Activated naive CD8-positive, alpha-beta T cell treated with anti-CD3 and anti-CD28 coated beads, Interleukin-2, amount 10 ng/mL, durations not matched to agents 7 days and 5 days (primary cell): ENCODE results near the gene MXD4. TPM values are rescaled to one million over a fixed set of nuclear protein-coding genes. Genes with fewer than 3 reads are reported as not detected.

Source experiments
- ATAC-seq: fragments of 150-1000 bp; cut with Tn5 transposase; one replicate; pipeline ENCODE4 v1.10.0; 2021; ENCODE audit warnings: low read depth, moderate library complexity
- POLR2A ChIA-PET: fragments of 350-600 bp; sonication (Branson Sonifier 250); formaldehyde crosslinking; loops from one replicate; lab custom pipeline; 2021; ENCODE audit warnings: antibody characterized with exemption; lab: Charles Lee
- DNase-seq: peaks from one replicate; pipeline ENCODE4 v3.0.0; 2021
- H3K27ac Mint-ChIP-seq: one replicate; pipeline ENCODE4 v1.8.0; 2022; ENCODE audit warnings: mild to moderate bottlenecking, mixed read lengths
- H3K27me3 Mint-ChIP-seq: one replicate; pipeline ENCODE4 v1.8.0; 2022; ENCODE audit warnings: mild to moderate bottlenecking, moderate library complexity, mixed read lengths
- H3K36me3 Mint-ChIP-seq: one replicate; pipeline ENCODE4 v1.8.0; 2021; ENCODE audit warnings: mild to moderate bottlenecking, mixed read lengths
- H3K4me1 Mint-ChIP-seq: one replicate; pipeline ENCODE4 v1.8.0; 2021; ENCODE audit warnings: mixed read lengths
- H3K4me3 Mint-ChIP-seq: one replicate; pipeline ENCODE4 v1.8.0; 2022; ENCODE audit warnings: mild to moderate bottlenecking, moderate library complexity, mixed read lengths
- H3K9me3 Mint-ChIP-seq: one replicate; pipeline ENCODE4 v1.8.0; 2021; ENCODE audit warnings: mixed read lengths
- total RNA-seq, 2 experiments: library from RNA; stranded (reverse); gene quantifications; one replicate each; pipeline ENCODE4 v1.2.3, GENCODE V29; 2021

Gene MXD4
- total RNA-seq, 2 experiments from 2014 or later, result 26.2 to 33.2 TPM

DNA sequence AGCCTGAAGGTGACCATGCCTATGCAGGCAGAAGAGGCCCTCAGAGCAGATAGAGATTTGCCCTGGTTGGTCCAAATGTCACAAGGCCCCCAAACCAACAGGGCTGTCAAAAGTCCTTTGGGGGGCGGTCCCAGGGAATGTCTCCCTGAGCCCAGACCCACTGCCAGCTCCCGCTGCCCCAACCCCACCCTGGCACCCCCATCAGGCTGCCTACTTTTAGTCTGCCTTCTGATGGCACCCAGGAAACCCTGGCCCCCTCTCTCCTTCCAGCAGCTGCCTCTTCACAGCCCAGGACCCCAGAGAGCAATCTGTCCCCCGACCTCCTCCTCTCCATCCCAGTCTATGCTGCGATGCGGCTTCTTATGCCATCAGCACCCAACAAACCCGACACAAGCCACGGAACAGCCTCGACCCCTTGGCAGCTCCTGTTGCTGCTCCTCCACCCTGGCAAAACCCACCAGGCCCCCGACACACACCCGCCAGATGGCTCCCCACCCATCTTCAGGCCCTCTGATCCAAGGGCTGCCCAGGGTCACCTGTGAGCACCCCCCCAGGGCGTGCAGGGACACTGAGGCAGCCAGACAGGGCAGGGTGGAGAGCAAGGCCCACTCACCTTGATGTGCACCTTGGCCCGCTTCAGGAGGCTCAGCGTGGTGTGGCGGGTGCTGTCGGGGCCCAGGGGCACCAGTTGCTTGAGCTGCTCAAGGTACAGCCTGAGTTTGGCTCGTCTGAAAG lies 9.9 kb downstream of the MXD4 start:
- DNase-seq, result no peak
- Mint-ChIP-seq H3K9me3 (no peaks in the 10 kb centered on the region), H3K27me3 (no peaks in the 10 kb centered on the region), H3K36me3 (no peaks in the 10 kb centered on the region), H3K4me1 (no peaks in the 10 kb centered on the region), H3K27ac (no peak overlapping the region), H3K4me3 (no peak overlapping the region)
- ATAC-seq, result no peak
- POLR2A ChIA-PET, result no interaction called here

GRCh38 chr4:2251073-2251794 lies 10.7 kb downstream of the MXD4 start:
- POLR2A ChIA-PET, result interaction anchor here (1.3 kb wide), 1 partner anchor 9 kb away, joined by 6 read pairs; the partner anchor contains the start of genes HAUS3 and POLN
- Mint-ChIP-seq H3K36me3 (no peaks in the 10 kb centered on the region), H3K4me3 (no peak overlapping the region), H3K27me3 (no peaks in the 10 kb centered on the region), H3K9me3 (no peaks in the 10 kb centered on the region), H3K27ac (no peak overlapping the region), H3K4me1 (no peaks in the 10 kb centered on the region)
- no peak for DNase-seq
- no peak for ATAC-seq

- Mint-ChIP-seq H3K4me3 (no peak overlapping the region), H3K27ac (no peak overlapping the region), H3K36me3 (no peaks in the 10 kb centered on the region), H3K9me3 (no peaks in the 10 kb centered on the region), H3K27me3 (no peaks in the 10 kb centered on the region), H3K4me1 (peaks cover 2% of the 10 kb centered on the region)
- POLR2A ChIA-PET, result interaction anchor here (1.3 kb wide), 1 partner anchor 8 kb away, joined by 6 read pairs; the partner anchor contains the start of genes HAUS3 and POLN
- ATAC-seq (no peak), DNase-seq (no peak)
These were observed 11.4 kb downstream of the MXD4 start for GRCh38 chr4:2250357-2251072.

DNA sequence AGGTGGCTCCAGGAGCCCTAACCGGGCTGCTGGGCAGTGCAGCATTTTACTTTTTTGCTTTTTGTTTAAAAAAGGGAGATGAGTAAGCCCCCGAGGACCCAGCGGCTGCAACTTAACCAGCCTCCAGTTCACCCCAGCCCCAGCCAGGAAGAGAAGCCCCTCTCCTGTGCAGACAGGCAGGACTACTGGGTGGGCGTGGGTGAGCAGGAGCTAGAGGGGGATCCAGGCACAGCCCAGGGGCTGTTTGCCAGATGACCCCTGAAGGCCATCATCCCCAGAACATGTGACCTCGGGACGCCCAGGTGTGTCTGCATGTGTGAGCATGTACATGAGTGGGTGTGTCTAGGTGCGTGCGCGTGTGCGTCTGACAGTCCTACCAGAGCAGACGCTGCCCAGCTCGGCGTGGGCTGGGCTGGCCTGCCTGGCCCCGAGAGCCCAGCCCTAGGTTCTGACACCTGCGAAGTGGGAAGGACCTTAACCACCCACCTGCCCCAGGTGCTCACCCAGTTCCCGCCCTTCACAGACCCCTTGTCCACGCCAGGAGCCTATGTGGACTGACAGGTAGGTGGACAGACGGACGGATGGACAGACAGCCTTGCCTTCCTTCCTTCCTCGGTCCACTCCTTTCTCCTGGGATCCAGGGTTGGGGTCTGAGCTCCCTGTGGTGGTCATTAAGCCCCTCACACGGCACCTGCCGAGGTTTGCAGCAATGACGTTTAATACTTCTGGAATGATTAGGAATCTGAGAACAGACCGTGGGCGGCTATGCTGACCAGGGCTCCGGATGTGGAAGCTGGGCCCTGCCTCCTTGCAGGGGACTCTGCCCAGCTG lies 12.2 kb downstream of the MXD4 start:
- Mint-ChIP-seq H3K36me3 (no peaks in the 10 kb centered on the region), H3K27me3 (no peaks in the 10 kb centered on the region), H3K9me3 (no peaks in the 10 kb centered on the region), H3K4me1 (peaks cover 9% of the 10 kb centered on the region), H3K27ac (no peak overlapping the region), H3K4me3 (no peak overlapping the region)
- ATAC-seq, result no peak
- POLR2A ChIA-PET, result interaction anchor here (1.3 kb wide), 1 partner anchor 8 kb away, joined by 6 read pairs; the partner anchor contains the start of genes HAUS3 and POLN
- DNase-seq, result no peak

GRCh38 chr4:2248821-2249261 lies 13.1 kb downstream of the MXD4 start:
- H3K4me1 Mint-ChIP-seq, result peaks cover 11% of the 10 kb centered on the region
- H3K36me3 Mint-ChIP-seq, result no peaks in the 10 kb centered on the region
- DNase-seq (no peak), ATAC-seq (no peak)
- POLR2A ChIA-PET, result no interaction called here
- H3K4me3 Mint-ChIP-seq, result no peak overlapping the region
- no peaks in the 10 kb centered on the region for H3K9me3 Mint-ChIP-seq
- peaks cover 2% of the 10 kb centered on the region for H3K27me3 Mint-ChIP-seq
- no peak overlapping the region for H3K27ac Mint-ChIP-seq

GRCh38 chr4:2248044-2248780 lies 13.7 kb downstream of the MXD4 start:
- no peak overlapping the region for H3K27ac Mint-ChIP-seq
- H3K36me3 Mint-ChIP-seq, result no peaks in the 10 kb centered on the region
- DNase-seq (no peak), ATAC-seq (no peak)
- peaks cover 15% of the 10 kb centered on the region for H3K4me1 Mint-ChIP-seq
- peaks cover 4% of the 10 kb centered on the region for H3K27me3 Mint-ChIP-seq
- H3K9me3 Mint-ChIP-seq, result no peaks in the 10 kb centered on the region
- POLR2A ChIA-PET, result no interaction called here
- H3K4me3 Mint-ChIP-seq, result no peak overlapping the region

DNA sequence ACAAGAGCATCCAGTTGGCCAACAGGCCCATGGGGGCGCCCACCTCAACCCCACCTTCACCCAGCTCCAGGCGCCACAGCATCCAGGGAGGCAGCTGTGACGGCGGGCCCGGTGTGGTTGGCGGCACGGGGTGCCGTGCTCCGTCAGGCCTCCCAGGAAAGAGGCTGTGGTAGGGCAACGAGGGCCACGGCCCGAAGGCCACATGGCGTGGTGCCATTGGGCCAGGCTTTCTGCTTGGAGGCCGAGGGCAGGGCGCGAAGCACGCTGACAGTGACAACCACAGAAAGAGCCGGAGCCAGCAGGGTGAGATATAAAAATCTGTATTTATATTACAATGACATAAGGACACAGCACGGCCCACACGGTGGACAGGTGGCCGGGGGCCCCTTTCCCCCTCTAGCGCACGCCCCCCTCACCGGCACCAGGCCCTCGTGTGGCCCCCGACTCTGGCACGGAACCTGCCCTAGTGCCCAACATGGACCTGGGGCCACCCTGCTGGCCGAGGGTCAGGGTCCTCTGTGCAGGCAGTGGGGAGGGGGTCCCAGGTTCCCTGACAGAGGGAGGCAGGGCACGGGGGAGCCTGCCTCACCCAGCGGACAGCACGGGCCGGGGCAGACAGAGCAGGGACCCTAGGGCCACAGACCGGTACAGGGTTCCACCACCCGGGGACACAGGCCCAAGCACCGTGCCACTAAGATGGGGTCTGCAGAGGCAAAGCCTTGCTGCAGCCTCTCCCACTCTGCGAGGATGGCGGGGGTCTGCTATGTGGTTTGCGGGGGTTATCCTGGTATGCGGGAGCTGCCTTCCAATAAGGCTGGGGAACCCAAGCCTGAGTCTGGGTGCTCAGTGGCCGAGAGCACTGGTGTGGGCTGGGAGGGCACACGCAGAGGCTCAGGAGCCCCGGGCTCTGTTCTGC lies 14.5 kb downstream of the MXD4 start:
- no peaks in the 10 kb centered on the region for H3K36me3 Mint-ChIP-seq
- no peaks in the 10 kb centered on the region for H3K9me3 Mint-ChIP-seq
- H3K4me1 Mint-ChIP-seq, result peaks cover 15% of the 10 kb centered on the region
- no peak overlapping the region for H3K4me3 Mint-ChIP-seq
- DNase-seq, result no peak
- H3K27ac Mint-ChIP-seq, result no peak overlapping the region
- POLR2A ChIA-PET, result interaction anchor here (1.3 kb wide), 1 partner anchor 15 kb away, joined by 3 read pairs; no protein-coding TSS in a partner anchor
- no peak for ATAC-seq
- peaks cover 4% of the 10 kb centered on the region for H3K27me3 Mint-ChIP-seq

DNA sequence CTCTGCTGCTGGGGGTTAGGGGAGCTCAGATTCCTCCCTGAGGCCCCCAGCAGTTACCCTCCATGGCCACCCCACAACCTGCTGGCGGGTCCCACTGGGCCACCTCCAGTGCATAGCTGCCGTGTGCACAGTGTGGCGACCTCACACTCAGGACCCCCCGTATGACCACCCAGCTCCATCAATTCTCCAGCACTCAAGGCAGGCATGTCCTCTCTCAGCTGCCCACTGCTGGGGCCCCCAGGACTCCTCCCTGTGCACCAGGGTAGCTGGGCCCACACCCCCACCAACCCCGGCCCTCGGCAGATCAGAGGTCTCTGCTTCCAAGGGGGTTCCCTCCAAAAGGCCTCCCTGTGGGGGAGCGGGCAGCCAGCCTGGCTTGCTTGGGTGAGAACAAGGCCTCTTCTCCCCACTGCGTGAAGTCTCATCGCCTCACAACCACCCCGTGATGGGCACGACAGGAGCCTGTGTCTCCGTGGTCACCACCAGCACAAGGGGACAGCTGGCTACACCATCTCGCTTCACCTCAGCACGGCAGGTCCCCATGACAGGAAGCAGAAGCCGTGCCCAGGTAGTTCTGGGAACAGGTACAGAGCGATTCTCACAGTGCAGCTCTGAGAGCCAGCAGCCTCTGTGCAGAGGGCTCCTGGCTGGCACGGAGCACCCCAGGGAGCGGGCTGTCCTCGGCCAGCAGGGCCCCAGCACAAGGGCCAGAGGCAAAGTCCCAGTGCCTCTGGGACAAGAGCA lies 15.4 kb downstream of the MXD4 start:
- POLR2A ChIA-PET, result interaction anchor here (1.2 to 1.3 kb wide), 2 partner anchors 9 to 16 kb away, joined by 3 to 4 read pairs; no protein-coding TSS in a partner anchor
- DNase-seq (no peak), ATAC-seq (no peak)
- Mint-ChIP-seq H3K9me3 (no peaks in the 10 kb centered on the region), H3K4me1 (peaks cover 17% of the 10 kb centered on the region), H3K36me3 (no peaks in the 10 kb centered on the region), H3K4me3 (no peak overlapping the region), H3K27me3 (peaks cover 4% of the 10 kb centered on the region), H3K27ac (no peak overlapping the region)

- Mint-ChIP-seq H3K4me1 (peaks cover 18% of the 10 kb centered on the region), H3K27ac (no peak overlapping the region), H3K9me3 (no peaks in the 10 kb centered on the region), H3K27me3 (peaks cover 4% of the 10 kb centered on the region), H3K4me3 (no peak overlapping the region), H3K36me3 (no peaks in the 10 kb centered on the region)
- no peak for DNase-seq
- POLR2A ChIA-PET, result interaction anchor here (1.2 to 1.3 kb wide), 2 partner anchors 10 to 17 kb away, joined by 3 to 4 read pairs; no protein-coding TSS in a partner anchor
- no peak for ATAC-seq
These were observed 16.1 kb downstream of the MXD4 start for GRCh38 chr4:2245787-2246275.

GRCh38 chr4:2245057-2245786 lies 16.7 kb downstream of the MXD4 start:
- Mint-ChIP-seq H3K27ac (no peak overlapping the region), H3K9me3 (no peaks in the 10 kb centered on the region), H3K4me3 (no peak overlapping the region), H3K4me1 (peaks cover 24% of the 10 kb centered on the region), H3K36me3 (peaks cover 1% of the 10 kb centered on the region), H3K27me3 (peaks cover 4% of the 10 kb centered on the region)
- DNase-seq (peak; percentile 32), ATAC-seq (no peak)
- POLR2A ChIA-PET, result interaction anchor here (1.2 kb wide), 1 partner anchor 11 kb away, joined by 4 read pairs; no protein-coding TSS in a partner anchor
